Ishikawa (cell line): ENCODE measurements around the gene USP6.

Experiments
- CEBPB ChIP-seq: IDR thresholded peaks from 2 replicates; pipeline ENCODE4 v1.6.1; 2012
- EGR1 ChIP-seq: IDR thresholded peaks from 2 replicates; pipeline ENCODE4 v1.6.1; 2012
- EP300 ChIP-seq: IDR thresholded peaks from 2 replicates; pipeline ENCODE4 v1.6.1; 2012; ENCODE audit warnings: borderline replicate concordance
- FOXM1 ChIP-seq: IDR thresholded peaks from 2 replicates; pipeline ENCODE4 v1.6.1; 2012; ENCODE audit warnings: low read depth, borderline replicate concordance
- NFIC ChIP-seq: IDR thresholded peaks from 2 replicates; pipeline ENCODE4 v1.6.1; 2012
- RAD21 ChIP-seq: IDR thresholded peaks from 2 replicates; pipeline ENCODE4 v1.6.1; 2012; ENCODE audit warnings: low read depth
- REST ChIP-seq: IDR thresholded peaks from 2 replicates; pipeline ENCODE4 v1.6.1; 2012; ENCODE audit warnings: low read depth, mild to moderate bottlenecking
- TAF1 ChIP-seq: IDR thresholded peaks from 2 replicates; pipeline ENCODE4 v1.6.1; 2012; ENCODE audit warnings: low read depth, mild to moderate bottlenecking
- TCF12 ChIP-seq: IDR thresholded peaks from 2 replicates; pipeline ENCODE4 v1.6.1; 2012; ENCODE audit warnings: low read depth
- TEAD4 ChIP-seq: IDR thresholded peaks from 2 replicates; pipeline ENCODE4 v1.6.1; 2012
- YY1 ChIP-seq: IDR thresholded peaks from 2 replicates; pipeline ENCODE4 v1.6.1; 2012; ENCODE audit warnings: low read depth
- ZBTB7A ChIP-seq: IDR thresholded peaks from 2 replicates; pipeline ENCODE4 v1.6.1; 2012; ENCODE audit warnings: low read depth
- TF ChIP-seq, protein P1 (sequence below): IDR thresholded peaks from 2 replicates; pipeline ENCODE4 v1.6.1; 2012

DNA sequence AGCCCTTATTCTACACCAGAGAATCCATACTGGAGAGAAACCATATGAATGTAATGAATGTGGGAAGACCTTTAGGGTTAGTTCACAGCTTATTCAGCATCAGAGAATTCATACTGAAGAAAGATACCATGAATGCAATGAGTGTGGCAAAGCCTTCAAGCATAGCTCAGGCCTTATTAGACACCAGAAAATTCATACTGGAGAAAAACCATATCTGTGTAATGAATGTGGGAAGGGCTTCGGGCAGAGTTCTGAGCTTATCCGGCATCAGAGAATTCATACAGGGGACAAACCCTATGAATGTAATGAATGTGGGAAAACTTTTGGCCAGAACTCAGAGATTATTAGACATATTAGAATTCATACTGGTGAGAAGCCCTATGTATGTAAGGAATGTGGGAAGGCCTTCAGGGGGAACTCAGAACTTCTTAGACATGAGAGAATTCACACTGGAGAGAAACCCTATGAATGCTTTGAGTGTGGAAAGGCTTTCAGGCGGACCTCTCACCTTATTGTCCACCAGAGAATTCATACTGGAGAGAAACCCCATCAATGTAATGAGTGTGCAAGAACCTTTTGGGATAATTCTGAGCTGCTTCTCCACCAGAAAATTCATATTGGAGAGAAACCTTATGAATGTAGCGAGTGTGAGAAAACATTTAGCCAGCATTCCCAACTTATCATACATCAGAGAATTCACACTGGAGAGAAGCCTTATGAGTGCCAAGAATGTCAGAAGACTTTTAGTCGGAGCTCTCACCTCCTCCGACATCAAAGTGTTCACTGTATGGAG is 23.4 kb upstream of the USP6 start:
- TF ChIP-seq REST (no peak), RAD21 (no peak), EGR1 (no peak), ZBTB7A (no peak), TCF12 (no peak), TEAD4 (no peak), EP300 (no peak), YY1 (no peak), CEBPB (no peak), NFIC (no peak), TAF1 (no peak), FOXM1 (no peak)
- TF ChIP-seq, protein P1, sequence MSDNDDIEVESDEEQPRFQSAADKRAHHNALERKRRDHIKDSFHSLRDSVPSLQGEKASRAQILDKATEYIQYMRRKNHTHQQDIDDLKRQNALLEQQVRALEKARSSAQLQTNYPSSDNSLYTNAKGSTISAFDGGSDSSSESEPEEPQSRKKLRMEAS: no peak
